ENCODE results near the gene ZNF616. TPM values are rescaled to one million over a fixed set of nuclear protein-coding genes. Genes with fewer than 3 reads are reported as not detected.
A peak's percentile ranks its signal among the peaks of the same experiment; 100 is the strongest.

The ZNF616 gene
- total RNA-seq, result 1 to 10 TPM; 4.3 to 7.2 (median 5.4) TPM
- polyA plus RNA-seq, result 1 to 10 TPM; 1.4 to 3.7 (median 1.8) TPM

DNA sequence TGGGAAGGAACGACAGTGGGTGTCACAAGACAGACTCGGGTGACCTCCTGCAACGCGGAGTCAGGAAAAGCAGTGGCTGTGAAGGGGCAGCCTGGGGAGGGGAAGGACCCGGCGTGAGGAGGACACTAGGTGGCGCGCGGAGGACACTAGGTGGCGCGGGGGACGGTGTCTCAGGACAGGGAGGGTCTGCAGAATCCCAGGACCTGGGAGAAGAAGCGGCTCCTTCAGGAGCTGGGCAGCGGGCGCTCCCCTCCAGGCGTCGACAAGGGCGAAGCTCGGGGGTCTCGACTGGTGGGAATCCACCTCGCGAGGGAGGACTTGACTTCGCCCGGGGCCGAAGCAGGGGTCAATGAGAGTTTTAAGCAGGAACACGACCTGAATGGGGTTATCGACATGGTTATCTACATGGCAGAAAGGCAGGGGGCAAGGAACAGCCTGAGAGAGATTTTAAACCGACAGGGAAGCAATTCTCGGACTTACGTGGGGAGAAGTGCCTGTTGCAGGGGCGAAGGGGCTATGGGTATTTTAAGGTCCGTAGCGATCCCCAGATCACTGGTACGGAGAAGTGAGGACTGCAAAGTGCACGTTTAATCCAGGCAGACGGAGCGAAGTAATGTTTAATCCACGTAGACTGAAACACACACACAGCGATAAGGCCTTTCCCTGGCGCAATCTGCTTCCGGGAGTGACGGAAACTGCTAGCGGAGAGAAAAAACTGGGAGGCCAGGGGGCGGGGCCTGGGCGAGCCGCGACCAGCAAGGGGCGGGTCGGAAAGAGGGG, at the start of gene ZNF616:
ZNF616 (minus strand) TSS at position 687 of the 780 bp plus-strand sequence. CDS start 9,426 bp downstream, outside the sequence.
- intact Hi-C loops (cut with DNase I), result loop anchor here (1.0 to 2.0 kb wide), 3 partner anchors 31 to 98 kb away; partner anchors contain the start of genes PPP2R1A and ZNF836
- peak; percentile 88 to 94 (median 92) for TF ChIP-seq POLR2AphosphoS5 (IDR thresholded peaks at IDR 0.05)
- TF ChIP-seq, protein P1, sequence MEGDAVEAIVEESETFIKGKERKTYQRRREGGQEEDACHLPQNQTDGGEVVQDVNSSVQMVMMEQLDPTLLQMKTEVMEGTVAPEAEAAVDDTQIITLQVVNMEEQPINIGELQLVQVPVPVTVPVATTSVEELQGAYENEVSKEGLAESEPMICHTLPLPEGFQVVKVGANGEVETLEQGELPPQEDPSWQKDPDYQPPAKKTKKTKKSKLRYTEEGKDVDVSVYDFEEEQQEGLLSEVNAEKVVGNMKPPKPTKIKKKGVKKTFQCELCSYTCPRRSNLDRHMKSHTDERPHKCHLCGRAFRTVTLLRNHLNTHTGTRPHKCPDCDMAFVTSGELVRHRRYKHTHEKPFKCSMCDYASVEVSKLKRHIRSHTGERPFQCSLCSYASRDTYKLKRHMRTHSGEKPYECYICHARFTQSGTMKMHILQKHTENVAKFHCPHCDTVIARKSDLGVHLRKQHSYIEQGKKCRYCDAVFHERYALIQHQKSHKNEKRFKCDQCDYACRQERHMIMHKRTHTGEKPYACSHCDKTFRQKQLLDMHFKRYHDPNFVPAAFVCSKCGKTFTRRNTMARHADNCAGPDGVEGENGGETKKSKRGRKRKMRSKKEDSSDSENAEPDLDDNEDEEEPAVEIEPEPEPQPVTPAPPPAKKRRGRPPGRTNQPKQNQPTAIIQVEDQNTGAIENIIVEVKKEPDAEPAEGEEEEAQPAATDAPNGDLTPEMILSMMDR (IDR thresholded peaks at IDR 0.05), result peak; percentile 83 to 92 (median 85)
- TF ChIP-seq EP300 (IDR thresholded peaks at IDR 0.05), result no peak
- TF ChIP-seq POLR2A (IDR thresholded peaks at IDR 0.05), result peak; percentile 61 to 83
- peak; percentile 99 for DNase-seq
- H3K27ac ChIP-seq, result peak within 1 kb of the TSS; percentile 94 to 97 (median 96)
- 0% methylated on average over 49 of the region's 49 CpGs for WGBS, 2 donors
- no peaks in the 10 kb centered on the region for H3K27me3 ChIP-seq
- H3K4me3 ChIP-seq, result peak within 1 kb of the TSS; percentile 79 to 92 (median 86)
- H3K36me3 ChIP-seq, result no peaks in the 10 kb centered on the region
- H3K9me3 ChIP-seq, result peaks cover 0 to 4% (median 0%) of the 10 kb centered on the region in 4 donors
- peaks cover 0 to 19% (median 16%) of the 10 kb centered on the region in 4 donors for H3K4me1 ChIP-seq

DNA sequence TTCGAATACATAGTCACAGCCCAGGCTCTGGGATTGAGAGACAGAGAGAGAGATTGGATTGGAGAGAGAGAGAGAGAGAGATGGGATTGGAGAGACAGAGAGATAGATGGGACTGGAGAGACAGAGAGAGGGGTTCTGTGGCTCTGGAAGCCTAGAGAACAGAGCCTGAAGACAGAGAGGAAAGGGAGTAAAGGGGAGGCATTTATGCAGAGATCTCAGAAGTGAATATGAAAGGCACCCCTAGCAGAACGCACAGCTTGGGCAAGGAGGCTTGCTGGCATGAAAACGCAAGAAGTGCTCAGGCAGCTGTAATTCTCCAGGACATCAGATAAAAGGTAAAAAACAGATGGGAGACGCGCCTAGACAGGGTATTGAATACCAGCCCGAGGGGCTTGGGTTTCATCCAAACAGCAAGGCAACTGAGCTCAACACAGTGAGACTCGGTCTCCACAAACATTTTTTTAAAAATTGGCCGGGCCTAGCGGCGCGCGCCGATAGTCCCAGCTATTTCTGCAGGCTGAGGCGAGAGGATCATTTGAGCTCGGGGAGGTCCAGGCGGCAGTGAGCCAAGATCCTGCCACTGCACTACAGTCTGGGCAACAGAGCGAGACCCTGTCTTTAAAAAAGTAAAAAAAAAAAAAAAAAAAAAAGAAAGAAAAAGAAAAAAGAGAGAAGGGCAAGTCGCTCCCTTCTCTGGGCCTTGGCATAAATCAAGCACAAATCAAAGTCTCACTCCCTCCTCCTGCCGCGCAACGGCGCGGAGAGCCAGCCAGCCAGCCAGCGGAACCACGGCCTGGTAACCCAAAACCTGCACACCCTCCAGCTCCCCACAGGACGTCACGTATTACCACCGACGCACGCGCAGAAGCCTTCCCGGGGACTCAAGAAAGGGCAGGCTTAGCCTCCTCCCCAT, 49.3 kb upstream of the ZNF616 start:
- Histone ChIP-seq H3K27me3 (no peaks in the 10 kb centered on the region), H3K4me1 (peaks cover 0 to 44% (median 41%) of the 10 kb centered on the region in 4 donors), H3K27ac (peak overlapping the region; percentile 87 to 94 (median 91)), H3K9me3 (no peaks in the 10 kb centered on the region), H3K36me3 (no peaks in the 10 kb centered on the region), H3K4me3 (peak overlapping the region; percentile 44 to 56 (median 50))
- DNase-seq, result peak; percentile 93
- 4 to 6% methylated on average over 32 of the region's 32 CpGs for WGBS, 2 donors
- intact Hi-C loops (cut with DNase I), result loop anchor here (1.0 kb wide), 1 partner anchor 19 kb away; no protein-coding TSS in a partner anchor
- TF ChIP-seq, protein P1 (IDR thresholded peaks at IDR 0.05), result no peak
- TF ChIP-seq POLR2AphosphoS5 (IDR thresholded peaks at IDR 0.05), result peak; percentile 62 to 95 (median 78)
- TF ChIP-seq POLR2A (IDR thresholded peaks at IDR 0.05), result peak; percentile 25 to 39

DNA sequence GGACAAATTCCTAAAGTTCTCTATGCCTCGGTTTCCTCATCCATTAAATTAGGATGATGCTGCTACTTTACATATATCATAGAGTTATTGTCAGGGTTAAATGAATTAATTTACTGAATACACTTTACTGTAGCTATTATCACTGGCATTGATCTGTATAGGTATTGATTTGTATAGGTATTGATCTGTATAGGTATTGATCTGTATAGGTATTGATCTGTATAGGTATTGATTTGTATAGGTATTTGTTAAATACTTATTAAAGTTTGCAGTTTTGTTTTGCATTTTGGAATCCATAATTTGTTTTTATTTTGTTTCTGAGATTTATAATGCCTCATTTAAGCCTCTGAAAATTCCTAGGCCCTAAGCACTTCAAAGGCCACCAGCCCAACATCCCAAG, 47.7 kb upstream of the ZNF616 start:
- Histone ChIP-seq H3K27ac (no peak overlapping the region), H3K4me1 (peaks cover 0 to 29% (median 26%) of the 10 kb centered on the region in 4 donors), H3K4me3 (no peak overlapping the region), H3K9me3 (no peaks in the 10 kb centered on the region), H3K36me3 (no peaks in the 10 kb centered on the region), H3K27me3 (no peaks in the 10 kb centered on the region)
- 96 to 99% methylated on average over 1 of the region's 1 CpG for WGBS, 2 donors
- intact Hi-C loops (cut with DNase I), result no loop called here
- TF ChIP-seq EP300 (IDR thresholded peaks at IDR 0.05), result no peak
- TF ChIP-seq, protein P1 (IDR thresholded peaks at IDR 0.05), result no peak
- TF ChIP-seq POLR2AphosphoS5 (IDR thresholded peaks at IDR 0.05), result no peak
- no peak for TF ChIP-seq POLR2A (IDR thresholded peaks at IDR 0.05)
- no peak for DNase-seq

DNA sequence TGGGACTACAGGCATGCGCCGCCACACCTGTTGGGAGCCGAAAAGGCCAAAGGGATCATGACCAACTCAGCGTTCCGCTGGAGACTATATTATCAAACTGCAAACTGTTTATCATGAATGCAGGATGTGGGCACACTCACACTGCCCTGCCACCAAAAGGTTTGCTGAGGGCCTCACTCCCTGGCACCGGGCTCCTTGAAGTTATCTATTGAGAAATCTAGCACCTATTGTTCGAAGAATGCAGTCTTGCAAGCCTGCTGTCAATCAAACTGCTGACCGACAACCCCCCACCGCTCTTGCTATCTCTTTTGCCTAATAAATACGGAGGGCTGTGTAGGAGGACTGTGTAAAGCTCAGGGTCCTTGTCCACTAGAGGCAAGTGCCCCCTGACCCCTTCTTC, 36.8 kb upstream of the ZNF616 start:
- no peaks in the 10 kb centered on the region for H3K36me3 ChIP-seq
- H3K9me3 ChIP-seq, result no peaks in the 10 kb centered on the region
- peaks cover 0 to 7% (median 3%) of the 10 kb centered on the region in 4 donors for H3K4me1 ChIP-seq
- WGBS, 2 donors, result 79 to 92% methylated on average over 10 of the region's 10 CpGs
- TF ChIP-seq EP300 (IDR thresholded peaks at IDR 0.05), result no peak
- TF ChIP-seq POLR2A (IDR thresholded peaks at IDR 0.05), result no peak
- TF ChIP-seq, protein P1 (IDR thresholded peaks at IDR 0.05), result no peak
- no peak for TF ChIP-seq POLR2AphosphoS5 (IDR thresholded peaks at IDR 0.05)
- no peaks in the 10 kb centered on the region for H3K27me3 ChIP-seq
- intact Hi-C loops (cut with DNase I), result no loop called here
- DNase-seq, result no peak
- no peak overlapping the region for H3K27ac ChIP-seq
- no peak overlapping the region for H3K4me3 ChIP-seq
